Mesenchymal stem cell (in vitro differentiated cells and primary cell): ENCODE data around the gene ARHGAP20.

ENCODE experiments used
- DNase-seq: peaks from one replicate; pipeline ENCODE4 v3.0.0-alpha.2; 2013
- H2AFZ ChIP-seq: one replicate; pipeline ENCODE4 v1.6.1; 2013; ENCODE audit warnings: low read depth, mild to moderate bottlenecking, control low read depth, inconsistent platforms, low read length, moderate library complexity
- H2AK5ac ChIP-seq: 2 replicates; pipeline ENCODE4 v1.6.1; 2013; ENCODE audit warnings: low read length, moderate library complexity, mild to moderate bottlenecking, inconsistent platforms; ENCODE audit not compliant: severe bottlenecking
- H2BK120ac ChIP-seq: one replicate; pipeline ENCODE4 v1.6.1; 2013; ENCODE audit warnings: low read depth, mild to moderate bottlenecking, inconsistent platforms, low read length, moderate library complexity
- H2BK12ac ChIP-seq, 2 experiments: one replicate each; pipeline ENCODE4 v1.6.1; 2013; ENCODE audit warnings: inconsistent platforms in 2 of 2, low read length in 2 of 2, mild to moderate bottlenecking in 2 of 2, moderate library complexity in 2 of 2, control low read depth in 1 of 2
- H2BK15ac ChIP-seq: one replicate; pipeline ENCODE4 v1.6.1; 2013; ENCODE audit warnings: mild to moderate bottlenecking, low read depth, inconsistent platforms; ENCODE audit not compliant: poor library complexity, severe bottlenecking
- H2BK5ac ChIP-seq: 2 replicates; pipeline ENCODE4 v1.6.1; 2013; ENCODE audit warnings: low read depth, mild to moderate bottlenecking, low read length, control low read depth, inconsistent platforms; ENCODE audit not compliant: poor library complexity, severe bottlenecking
- H3K14ac ChIP-seq, 2 experiments: one replicate each; pipeline ENCODE4 v1.6.1; 2013; ENCODE audit warnings: inconsistent platforms in 2 of 2, low read length in 2 of 2, control low read depth in 1 of 2, mild to moderate bottlenecking in 1 of 2, moderate library complexity in 1 of 2
- H3K18ac ChIP-seq, 2 experiments: one replicate each; pipeline ENCODE4 v1.6.1; 2013; ENCODE audit warnings: inconsistent platforms in 2 of 2, low read length in 2 of 2, control low read depth in 1 of 2, low read depth in 1 of 2, mild to moderate bottlenecking in 1 of 2
- H3K23ac ChIP-seq, 2 experiments: one replicate each; pipeline ENCODE4 v1.6.1; 2013; ENCODE audit warnings: inconsistent platforms in 2 of 2, low read length in 2 of 2, mild to moderate bottlenecking in 2 of 2, moderate library complexity in 2 of 2, control low read depth in 1 of 2
- H3K27ac ChIP-seq: 2 replicates; pipeline ENCODE4 v1.5.1; 2013; ENCODE audit warnings: mild to moderate bottlenecking, moderate library complexity, low read length, control low read depth, inconsistent platforms; ENCODE audit not compliant: poor library complexity, severe bottlenecking
- H3K27me3 ChIP-seq, 2 experiments: 2 replicates each; pipeline versions ENCODE4 v1.6.1 to v1.7.0; 2013; ENCODE audit warnings: low read length in 2 of 2, mild to moderate bottlenecking in 2 of 2, moderate library complexity in 2 of 2, control low read depth in 1 of 2, inconsistent platforms in 1 of 2; ENCODE audit not compliant: control insufficient read depth in 1 of 2, insufficient read depth in 1 of 2
- H3K36me3 ChIP-seq, 2 experiments: 2 replicates each; pipeline versions ENCODE4 v1.6.1 to v1.7.0; 2013; ENCODE audit warnings: low read length in 2 of 2, control low read depth in 1 of 2, inconsistent platforms in 1 of 2, low read depth in 1 of 2, mild to moderate bottlenecking in 1 of 2; ENCODE audit not compliant: insufficient read depth in 2 of 2, control insufficient read depth in 1 of 2
- H3K4ac ChIP-seq, 2 experiments: one replicate each; pipeline ENCODE4 v1.6.1; 2013; ENCODE audit warnings: inconsistent platforms in 2 of 2, low read length in 2 of 2, mild to moderate bottlenecking in 2 of 2, moderate library complexity in 2 of 2, control low read depth in 1 of 2, low read depth in 1 of 2
- H3K4me1 ChIP-seq: 2 replicates; pipeline ENCODE4 v1.6.1; 2013; ENCODE audit warnings: low read depth, low read length, control low read depth; ENCODE audit not compliant: control insufficient read depth, insufficient read depth
- H3K4me2 ChIP-seq: 2 replicates; pipeline ENCODE4 v1.6.1; 2013; ENCODE audit warnings: low read length, mild to moderate bottlenecking, inconsistent platforms; ENCODE audit not compliant: poor library complexity, severe bottlenecking
- H3K4me3 ChIP-seq, 2 experiments: 2 replicates each; pipeline versions ENCODE4 v1.5.1 to v1.7.0; 2013; ENCODE audit warnings: low read length in 2 of 2, mild to moderate bottlenecking in 2 of 2, control low read depth in 1 of 2, low read depth in 1 of 2; ENCODE audit not compliant: insufficient read depth in 1 of 2
- H3K79me1 ChIP-seq: replicated peaks from 2 replicates; pipeline ENCODE4 v1.6.1; 2013; ENCODE audit warnings: mild to moderate bottlenecking, control low read depth, low read length, inconsistent platforms; ENCODE audit not compliant: poor library complexity, severe bottlenecking
- H3K9ac ChIP-seq: 2 replicates; pipeline ENCODE4 v1.7.0; 2013; ENCODE audit warnings: mild to moderate bottlenecking, low read length, moderate library complexity
- H3K9me3 ChIP-seq: 2 replicates; pipeline ENCODE4 v1.7.0; 2013; ENCODE audit warnings: mild to moderate bottlenecking, low read length; ENCODE audit not compliant: control insufficient read depth
- H4K8ac ChIP-seq: one replicate; pipeline ENCODE4 v1.6.1; 2013; ENCODE audit warnings: inconsistent platforms, mild to moderate bottlenecking, low read length, moderate library complexity
- H4K91ac ChIP-seq: one replicate; pipeline ENCODE4 v1.6.1; 2013; ENCODE audit warnings: mild to moderate bottlenecking, low read length, inconsistent platforms
- WGBS: methylation state at CpG from one replicate; pipeline ENCODE4 v1.1.7; 2013; ENCODE audit warnings: mixed read lengths; 5-methylcytosine and 5-hydroxymethylcytosine counted together

The ARHGAP20 gene

GRCh38 chr11:110529043-110529442, 183.2 kb downstream of the ARHGAP20 start:
- Histone ChIP-seq H3K23ac (no peak overlapping the region), H2BK15ac (no peak overlapping the region), H3K4ac (no peak overlapping the region), H3K9ac (no peak overlapping the region), H3K18ac (no peak overlapping the region), H4K91ac (no peak overlapping the region), H2BK120ac (no peak overlapping the region), H2AFZ (no peak overlapping the region), H2BK12ac (no peak overlapping the region), H2AK5ac (no peak overlapping the region), H4K8ac (no peak overlapping the region), H3K27ac (no peak overlapping the region), H3K14ac (no peak overlapping the region), H3K27me3 (peaks cover 0 to 3% of the 10 kb centered on the region in 2 experiments), H3K4me3 (no peak overlapping the region), H3K4me1 (peaks cover 3% of the 10 kb centered on the region), H2BK5ac (no peak overlapping the region), H3K36me3 (no peaks in the 10 kb centered on the region), H3K4me2 (no peak overlapping the region), H3K79me1 (no peaks in the 10 kb centered on the region), H3K9me3 (peaks cover 10% of the 10 kb centered on the region)
- DNase-seq, result no peak

DNA sequence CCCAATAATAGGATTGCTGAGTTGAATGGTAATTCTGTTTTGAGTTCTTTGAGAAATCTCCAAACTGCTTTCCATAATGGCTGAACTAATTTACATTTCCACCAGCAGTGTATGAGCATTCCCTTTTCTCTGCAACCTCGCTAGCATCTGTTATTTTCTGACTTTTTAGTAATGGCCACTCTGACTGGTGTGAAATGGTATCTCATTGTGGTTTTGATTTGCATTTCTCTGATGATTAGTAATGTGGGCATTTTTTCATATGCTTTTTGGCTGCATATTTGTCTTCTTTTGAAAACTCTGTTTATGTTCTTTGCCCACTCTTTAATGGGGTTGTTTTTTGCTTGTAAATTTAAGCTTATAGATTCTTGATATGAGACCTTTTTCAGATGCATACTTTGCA, 185.1 kb downstream of the ARHGAP20 start:
- H2AFZ ChIP-seq, result no peak overlapping the region
- H3K4me1 ChIP-seq, result peaks cover 4% of the 10 kb centered on the region
- DNase-seq, result no peak
- H3K27ac ChIP-seq, result no peak overlapping the region
- no peak overlapping the region for H4K8ac ChIP-seq
- no peak overlapping the region for H2BK120ac ChIP-seq
- H3K79me1 ChIP-seq, result no peaks in the 10 kb centered on the region
- no peak overlapping the region for H3K4me2 ChIP-seq
- H3K4ac ChIP-seq, result no peak overlapping the region
- no CpG with 5 or more reads among the region's 1 CpG for WGBS
- H3K9me3 ChIP-seq, result peaks cover 10% of the 10 kb centered on the region
- no peak overlapping the region for H3K18ac ChIP-seq
- H3K23ac ChIP-seq, result no peak overlapping the region
- peaks cover 3 to 5% of the 10 kb centered on the region in 2 experiments for H3K27me3 ChIP-seq
- no peak overlapping the region for H2BK12ac ChIP-seq
- H3K9ac ChIP-seq, result no peak overlapping the region
- no peak overlapping the region for H2BK5ac ChIP-seq
- no peak overlapping the region for H4K91ac ChIP-seq
- H2AK5ac ChIP-seq, result no peak overlapping the region
- H3K4me3 ChIP-seq, result no peak overlapping the region
- H3K14ac ChIP-seq, result no peak overlapping the region
- H2BK15ac ChIP-seq, result no peak overlapping the region
- no peaks in the 10 kb centered on the region for H3K36me3 ChIP-seq
